ENCODE data around the gene SVOPL.

DNA sequence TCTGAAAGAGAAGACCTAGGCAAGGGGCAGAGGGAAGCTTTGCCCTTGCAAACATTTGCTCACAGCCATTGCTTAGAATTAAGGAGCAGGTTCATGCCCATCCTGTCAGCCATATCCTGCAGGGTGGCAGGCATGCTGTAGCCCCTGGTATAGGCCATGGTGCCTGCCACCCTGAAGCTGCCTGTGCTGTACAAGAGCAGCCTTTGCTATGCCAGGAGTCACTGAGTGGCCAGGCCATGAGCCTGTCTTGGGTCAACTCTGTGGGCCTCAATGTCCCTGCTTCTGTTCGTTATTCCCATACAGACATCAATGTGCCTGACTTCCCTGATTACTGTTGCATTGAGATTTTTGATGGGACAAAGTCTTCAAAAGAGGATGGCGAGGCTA, 368 bp upstream of the SVOPL start:
- TF ChIP-seq CTCF (IDR thresholded peaks at IDR 0.05) (no peak), POLR2A (IDR thresholded peaks at IDR 0.05) (no peak), POLR2AphosphoS5 (IDR thresholded peaks at IDR 0.05) (no peak)

Data from breast epithelium (tissue), 3 donors.